Ishikawa (cell line): ENCODE results near the gene CFAP210.

Experiments used
- CEBPB ChIP-seq: IDR thresholded peaks from 2 replicates; pipeline ENCODE4 v1.6.1; 2012
- CREB1 ChIP-seq: IDR thresholded peaks from 2 replicates; pipeline ENCODE4 v1.6.1; 2012; ENCODE audit warnings: low read depth
- EGR1 ChIP-seq: IDR thresholded peaks from 2 replicates; pipeline ENCODE4 v1.6.1; 2012
- EP300 ChIP-seq: IDR thresholded peaks from 2 replicates; pipeline ENCODE4 v1.6.1; 2012; ENCODE audit warnings: borderline replicate concordance
- FOXM1 ChIP-seq: IDR thresholded peaks from 2 replicates; pipeline ENCODE4 v1.6.1; 2012; ENCODE audit warnings: low read depth, borderline replicate concordance
- MAX ChIP-seq: IDR thresholded peaks from 2 replicates; pipeline ENCODE4 v1.6.1; 2012
- NFIC ChIP-seq: IDR thresholded peaks from 2 replicates; pipeline ENCODE4 v1.6.1; 2012
- RAD21 ChIP-seq: IDR thresholded peaks from 2 replicates; pipeline ENCODE4 v1.6.1; 2012; ENCODE audit warnings: low read depth
- REST ChIP-seq: IDR thresholded peaks from 2 replicates; pipeline ENCODE4 v1.6.1; 2012; ENCODE audit warnings: low read depth, mild to moderate bottlenecking
- TAF1 ChIP-seq: IDR thresholded peaks from 2 replicates; pipeline ENCODE4 v1.6.1; 2012; ENCODE audit warnings: low read depth, mild to moderate bottlenecking
- TEAD4 ChIP-seq: IDR thresholded peaks from 2 replicates; pipeline ENCODE4 v1.6.1; 2012
- USF1 ChIP-seq: IDR thresholded peaks from 2 replicates; pipeline ENCODE4 v1.6.1; 2012
- YY1 ChIP-seq: IDR thresholded peaks from 2 replicates; pipeline ENCODE4 v1.6.1; 2012; ENCODE audit warnings: low read depth

- TF ChIP-seq EP300 (no peak), TEAD4 (no peak), NFIC (no peak), MAX (no peak), FOXM1 (no peak), CREB1 (no peak), YY1 (no peak), USF1 (no peak), REST (no peak), TAF1 (no peak), CEBPB (no peak), EGR1 (no peak), RAD21 (no peak)
These were observed 54.1 kb downstream of the CFAP210 start for GRCh38 chr2:169640104-169640503.
